SU-DHL-6 (cell line): ENCODE results near the gene CDH10.

Source experiments
- EZH2phosphoT487 ChIP-seq: fragments of 200-600 bp; sonication (generic), shearing (Covaris generic); conservative IDR thresholded peaks from 2 replicates; pipeline ENCODE4 v1.6.1; 2018; ENCODE audit warnings: mild to moderate bottlenecking, antibody characterized with exemption, low read length, moderate library complexity, mixed read lengths
- TF ChIP-seq, protein P1 (sequence below): fragments of 200-600 bp; sonication (generic); IDR thresholded peaks from one replicate; pipeline ENCODE4 v1.5.1; 2017; ENCODE audit warnings: antibody characterized with exemption, mild to moderate bottlenecking, low read length, moderate library complexity; ENCODE audit not compliant: insufficient read depth, poor library complexity, severe bottlenecking

DNA sequence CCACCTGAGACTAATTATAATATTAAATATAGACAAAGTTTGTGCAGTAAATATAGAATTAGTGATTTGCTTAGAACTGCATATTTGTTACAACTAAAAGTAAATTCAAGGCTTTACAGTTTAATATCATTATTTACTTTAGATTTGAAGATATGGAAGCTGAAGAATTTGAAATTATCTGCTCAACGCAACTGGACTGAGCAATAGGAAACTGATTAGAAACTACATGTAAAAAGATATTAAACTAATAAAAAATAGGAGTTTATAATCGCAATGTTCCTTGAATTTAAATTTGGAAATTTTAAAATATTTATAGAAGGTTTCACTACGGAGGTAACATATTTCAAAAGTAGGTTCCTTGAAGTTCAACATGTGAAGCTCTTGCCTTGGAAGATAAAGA is 55.2 kb downstream of the CDH10 start:
- TF ChIP-seq, protein P1, sequence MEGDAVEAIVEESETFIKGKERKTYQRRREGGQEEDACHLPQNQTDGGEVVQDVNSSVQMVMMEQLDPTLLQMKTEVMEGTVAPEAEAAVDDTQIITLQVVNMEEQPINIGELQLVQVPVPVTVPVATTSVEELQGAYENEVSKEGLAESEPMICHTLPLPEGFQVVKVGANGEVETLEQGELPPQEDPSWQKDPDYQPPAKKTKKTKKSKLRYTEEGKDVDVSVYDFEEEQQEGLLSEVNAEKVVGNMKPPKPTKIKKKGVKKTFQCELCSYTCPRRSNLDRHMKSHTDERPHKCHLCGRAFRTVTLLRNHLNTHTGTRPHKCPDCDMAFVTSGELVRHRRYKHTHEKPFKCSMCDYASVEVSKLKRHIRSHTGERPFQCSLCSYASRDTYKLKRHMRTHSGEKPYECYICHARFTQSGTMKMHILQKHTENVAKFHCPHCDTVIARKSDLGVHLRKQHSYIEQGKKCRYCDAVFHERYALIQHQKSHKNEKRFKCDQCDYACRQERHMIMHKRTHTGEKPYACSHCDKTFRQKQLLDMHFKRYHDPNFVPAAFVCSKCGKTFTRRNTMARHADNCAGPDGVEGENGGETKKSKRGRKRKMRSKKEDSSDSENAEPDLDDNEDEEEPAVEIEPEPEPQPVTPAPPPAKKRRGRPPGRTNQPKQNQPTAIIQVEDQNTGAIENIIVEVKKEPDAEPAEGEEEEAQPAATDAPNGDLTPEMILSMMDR, result no peak
- TF ChIP-seq EZH2phosphoT487, result no peak
